Smooth muscle cell (in vitro differentiated cells): ENCODE measurements around the gene GTF2IRD1. TPM values are rescaled to one million over a fixed set of nuclear protein-coding genes. Genes with fewer than 3 reads are reported as not detected.

Experiments used
- DNase-seq: peaks from one replicate; lab custom pipeline; 2025; ENCODE audit not compliant: unreplicated experiment; lab: John Stamatoyannopoulos, UW
- H2AFZ ChIP-seq: fragments of 200-600 bp; sonication (generic); 2 replicates; pipeline ENCODE4 v1.6.0; 2016; ENCODE audit warnings: antibody characterized with exemption, low read depth, mild to moderate bottlenecking
- H3F3A ChIP-seq: fragments of 200-600 bp; sonication (generic); 2 replicates; pipeline ENCODE4 v1.6.0; 2017; ENCODE audit warnings: antibody characterized with exemption, low read depth
- H3K27ac ChIP-seq: fragments of 200-600 bp; sonication (generic); 2 replicates; pipeline ENCODE4 v1.5.1; 2016; ENCODE audit warnings: low read depth, mild to moderate bottlenecking
- H3K27me3 ChIP-seq: fragments of 200-600 bp; sonication (generic); 2 replicates; pipeline ENCODE4 v1.6.1; 2016; ENCODE audit warnings: low read depth, mild to moderate bottlenecking
- H3K36me3 ChIP-seq: fragments of 200-600 bp; sonication (generic); 2 replicates; pipeline ENCODE4 v1.5.1; 2016; ENCODE audit warnings: low read depth
- H3K4me1 ChIP-seq: fragments of 200-600 bp; sonication (generic); 2 replicates; pipeline ENCODE4 v1.5.1; 2016; ENCODE audit warnings: low read depth
- H3K4me2 ChIP-seq: fragments of 200-600 bp; sonication (generic); 2 replicates; pipeline ENCODE4 v1.6.0; 2016; ENCODE audit warnings: mild to moderate bottlenecking
- H3K4me3 ChIP-seq: fragments of 200-600 bp; sonication (generic); 2 replicates; pipeline ENCODE4 v1.5.1; 2016; ENCODE audit warnings: mild to moderate bottlenecking
- H3K79me2 ChIP-seq: fragments of 200-600 bp; sonication (generic); 2 replicates; pipeline ENCODE4 v1.6.0; 2016; ENCODE audit warnings: low read depth, mild to moderate bottlenecking
- H3K9ac ChIP-seq: fragments of 200-600 bp; sonication (generic); 2 replicates; pipeline ENCODE4 v1.6.0; 2016; ENCODE audit warnings: low read depth
- H3K9me3 ChIP-seq: fragments of 200-600 bp; sonication (generic); replicated peaks from 2 replicates; pipeline ENCODE4 v1.5.1; 2016; ENCODE audit warnings: low read depth
- H4K20me1 ChIP-seq: fragments of 200-600 bp; sonication (generic); 2 replicates; pipeline ENCODE4 v1.6.0; 2016; ENCODE audit warnings: low read depth
- CTCF ChIP-seq: fragments of 200-600 bp; sonication (generic); IDR thresholded peaks from 2 replicates; pipeline ENCODE4 v1.5.1; 2017; ENCODE audit warnings: borderline replicate concordance, mild to moderate bottlenecking, antibody characterized with exemption; ENCODE audit not compliant: insufficient read depth, poor library complexity, severe bottlenecking
- WGBS: methylation state at CpG from one replicate; pipeline ENCODE4 v1.1.7; 2016; ENCODE audit warnings: low lambda C conversion rate; 5-methylcytosine and 5-hydroxymethylcytosine counted together
- polyA plus RNA-seq: library from polyadenylated mRNA; unstranded; fragments of >200 nt; fragmentation: Nextera tagmentation; extraction: Ambion mirVana; gene quantifications from 2 replicates; pipeline ENCODE4 v1.2.1, GENCODE V29; 2016
- total RNA-seq: library from RNA; depleted of rRNA; stranded (reverse); fragments of >200 nt; gene quantifications from 2 replicates; pipeline ENCODE4 v1.2.3, GENCODE V29; 2014

Gene GTF2IRD1
- total and polyA plus RNA-seq, 2 experiments from 2014 or later = 20.0 to 41.5 TPM

GRCh38 chr7:74568658-74569057, 115.0 kb downstream of the GTF2IRD1 start:
- TF ChIP-seq CTCF = no peak
- Histone ChIP-seq H3K27me3 (no peaks in the 10 kb centered on the region), H3K36me3 (no peaks in the 10 kb centered on the region), H2AFZ (no peak overlapping the region), H3K4me2 (no peak overlapping the region), H3K9ac (peak overlapping the region; percentile 28), H3K9me3 (no peaks in the 10 kb centered on the region), H3K4me1 (no peaks in the 10 kb centered on the region), H3K79me2 (no peaks in the 10 kb centered on the region), H3K27ac (no peak overlapping the region), H3K4me3 (no peak overlapping the region), H3F3A (no peaks in the 10 kb centered on the region), H4K20me1 (no peaks in the 10 kb centered on the region)
- no peak for DNase-seq
- 76% methylated on average over 5 of the region's 5 CpGs for WGBS

- Histone ChIP-seq H3K36me3 (no peaks in the 10 kb centered on the region), H3K4me3 (no peak overlapping the region), H4K20me1 (no peaks in the 10 kb centered on the region), H3F3A (no peaks in the 10 kb centered on the region), H3K9me3 (no peaks in the 10 kb centered on the region), H3K4me1 (no peaks in the 10 kb centered on the region), H3K79me2 (no peaks in the 10 kb centered on the region), H2AFZ (no peak overlapping the region), H3K27ac (peak overlapping the region; percentile 42), H3K4me2 (no peak overlapping the region), H3K27me3 (no peaks in the 10 kb centered on the region), H3K9ac (no peak overlapping the region)
- TF ChIP-seq CTCF = no peak
- no peak for DNase-seq
- 87% methylated on average over 13 of the region's 14 CpGs for WGBS
These were observed 115.9 kb downstream of the GTF2IRD1 start for GRCh38 chr7:74569501-74570075.

- TF ChIP-seq CTCF = no peak
- Histone ChIP-seq H2AFZ (no peak overlapping the region), H3K36me3 (no peaks in the 10 kb centered on the region), H3K27ac (no peak overlapping the region), H3K27me3 (no peaks in the 10 kb centered on the region), H3K9me3 (no peaks in the 10 kb centered on the region), H3F3A (no peaks in the 10 kb centered on the region), H3K4me1 (no peaks in the 10 kb centered on the region), H3K9ac (no peak overlapping the region), H3K4me3 (no peak overlapping the region), H3K4me2 (no peak overlapping the region), H4K20me1 (no peaks in the 10 kb centered on the region), H3K79me2 (no peaks in the 10 kb centered on the region)
- WGBS = 98% methylated on average over 13 of the region's 13 CpGs
- DNase-seq = no peak
These were observed 116.9 kb downstream of the GTF2IRD1 start for GRCh38 chr7:74570533-74571156.
